ENCODE results near the gene DPYSL4. TPM values are rescaled to one million over a fixed set of nuclear protein-coding genes. Genes with fewer than 3 reads are reported as not detected.

Gene DPYSL4
- total and polyA plus RNA-seq, 12 donors, result 0.42 to 7.6 (median 3.2) TPM

DNA sequence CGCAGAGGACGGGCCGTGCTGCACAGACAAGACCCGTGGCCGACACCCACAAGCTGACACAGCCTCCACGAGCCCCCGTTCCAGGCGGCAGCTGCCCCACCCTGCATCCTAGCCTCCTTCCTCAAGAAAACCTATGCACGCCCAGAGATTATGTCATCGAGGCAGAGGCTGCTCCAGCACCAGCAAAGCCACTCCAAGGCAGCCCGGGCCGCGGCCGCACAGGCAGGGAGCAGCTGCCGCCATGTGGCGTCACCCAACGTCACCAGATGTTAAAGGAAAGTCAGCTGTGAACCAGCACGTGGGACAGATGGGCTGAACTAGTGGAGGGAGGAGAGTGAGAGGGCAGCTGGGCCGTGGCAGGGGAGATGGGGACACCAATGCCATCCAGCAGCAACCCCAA, 61.2 kb downstream of the DPYSL4 start:
- Histone ChIP-seq H3K9me3 (replicated peaks in 1 of 3) (no peaks in the 10 kb centered on the region), H3K27ac (no peak overlapping the region), H3K27me3 (no peaks in the 10 kb centered on the region), H3K36me3 (replicated peaks in 1 of 2) (no peaks in the 10 kb centered on the region), H3K4me1 (replicated peaks in 1 of 2) (no peaks in the 10 kb centered on the region), H3K4me3 (no peak overlapping the region)
- intact Hi-C loops (cut with DNase I), result no loop called here
- no peak for DNase-seq
- WGBS, 4 donors, result 84 to 87% (median 86%) methylated on average over 11 to 19 of the region's 19 CpGs
- TF ChIP-seq, protein P1, sequence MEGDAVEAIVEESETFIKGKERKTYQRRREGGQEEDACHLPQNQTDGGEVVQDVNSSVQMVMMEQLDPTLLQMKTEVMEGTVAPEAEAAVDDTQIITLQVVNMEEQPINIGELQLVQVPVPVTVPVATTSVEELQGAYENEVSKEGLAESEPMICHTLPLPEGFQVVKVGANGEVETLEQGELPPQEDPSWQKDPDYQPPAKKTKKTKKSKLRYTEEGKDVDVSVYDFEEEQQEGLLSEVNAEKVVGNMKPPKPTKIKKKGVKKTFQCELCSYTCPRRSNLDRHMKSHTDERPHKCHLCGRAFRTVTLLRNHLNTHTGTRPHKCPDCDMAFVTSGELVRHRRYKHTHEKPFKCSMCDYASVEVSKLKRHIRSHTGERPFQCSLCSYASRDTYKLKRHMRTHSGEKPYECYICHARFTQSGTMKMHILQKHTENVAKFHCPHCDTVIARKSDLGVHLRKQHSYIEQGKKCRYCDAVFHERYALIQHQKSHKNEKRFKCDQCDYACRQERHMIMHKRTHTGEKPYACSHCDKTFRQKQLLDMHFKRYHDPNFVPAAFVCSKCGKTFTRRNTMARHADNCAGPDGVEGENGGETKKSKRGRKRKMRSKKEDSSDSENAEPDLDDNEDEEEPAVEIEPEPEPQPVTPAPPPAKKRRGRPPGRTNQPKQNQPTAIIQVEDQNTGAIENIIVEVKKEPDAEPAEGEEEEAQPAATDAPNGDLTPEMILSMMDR (IDR thresholded peaks at IDR 0.05), result no peak
- no peak for TF ChIP-seq POLR2A (IDR thresholded peaks at IDR 0.05)

DNA sequence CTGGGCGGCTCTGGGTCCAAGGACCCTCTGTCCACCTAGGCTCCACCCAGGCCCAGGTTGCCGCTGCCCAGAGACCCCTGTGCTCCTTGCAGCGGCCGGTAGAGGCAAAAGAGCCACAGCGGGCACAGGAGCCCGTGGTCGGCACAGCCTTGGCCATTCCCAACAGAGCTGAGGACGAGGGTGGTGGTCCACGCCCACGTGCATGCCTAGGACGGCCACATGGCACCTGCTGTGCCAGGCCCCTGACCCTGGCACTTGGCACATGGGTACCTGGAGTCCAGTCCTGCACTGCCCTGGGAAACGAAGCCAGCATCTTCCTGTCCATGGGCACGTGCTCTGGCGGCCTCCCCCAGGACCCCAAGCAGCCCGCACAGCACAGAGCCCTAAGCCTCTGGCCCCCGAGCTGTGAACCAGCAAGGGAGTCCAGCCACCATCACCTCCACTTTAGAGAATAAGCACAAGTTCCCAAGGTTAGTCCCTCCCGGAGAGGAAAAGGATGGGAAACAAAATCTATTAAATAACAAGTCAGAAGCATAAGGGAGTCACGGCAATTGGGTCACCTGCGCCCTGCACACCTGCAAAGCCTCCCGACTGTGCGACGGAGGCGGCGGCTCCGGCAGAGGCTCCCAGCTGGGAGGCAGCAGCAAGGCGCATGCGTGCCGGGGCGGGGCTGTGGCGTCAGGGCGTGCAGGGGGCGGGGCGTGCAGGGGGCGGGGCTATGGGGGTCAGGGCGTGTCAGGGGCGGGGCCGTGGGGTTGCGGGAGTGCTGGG, 61.9 kb downstream of the DPYSL4 start:
- peak in 5 of 7 donors; percentile 48 to 60 (median 52) for DNase-seq
- Histone ChIP-seq H3K36me3 (replicated peaks in 1 of 2) (no peaks in the 10 kb centered on the region), H3K27ac (no peak overlapping the region), H3K9me3 (replicated peaks in 1 of 3) (no peaks in the 10 kb centered on the region), H3K4me1 (replicated peaks in 1 of 2) (no peaks in the 10 kb centered on the region), H3K4me3 (no peak overlapping the region), H3K27me3 (no peaks in the 10 kb centered on the region)
- intact Hi-C loops (cut with DNase I), result no loop called here
- no peak for TF ChIP-seq POLR2A (IDR thresholded peaks at IDR 0.05)
- WGBS, 4 donors, result 54 to 79% (median 59%) methylated on average over 22 to 38 of the region's 38 CpGs

GRCh38 chr10:132249226-132249724, 62.5 kb downstream of the DPYSL4 start:
- Histone ChIP-seq H3K9me3 (replicated peaks in 1 of 3) (no peaks in the 10 kb centered on the region), H3K27me3 (no peaks in the 10 kb centered on the region), H3K4me3 (no peak overlapping the region), H3K36me3 (replicated peaks in 1 of 2) (no peaks in the 10 kb centered on the region), H3K27ac (no peak overlapping the region), H3K4me1 (replicated peaks in 1 of 2) (no peaks in the 10 kb centered on the region)
- WGBS, 4 donors, result 50 to 86% (median 81%) methylated on average over 1 to 11 of the region's 11 CpGs
- intact Hi-C loops (cut with DNase I), result no loop called here
- no peak for DNase-seq
- TF ChIP-seq POLR2A (IDR thresholded peaks at IDR 0.05), result no peak
- TF ChIP-seq, protein P1 (IDR thresholded peaks at IDR 0.05), result no peak

- Histone ChIP-seq H3K36me3 (replicated peaks in 1 of 2) (no peaks in the 10 kb centered on the region), H3K27me3 (no peaks in the 10 kb centered on the region), H3K9me3 (replicated peaks in 1 of 3) (no peaks in the 10 kb centered on the region), H3K4me3 (no peak overlapping the region), H3K27ac (no peak overlapping the region), H3K4me1 (replicated peaks in 1 of 2) (no peaks in the 10 kb centered on the region)
- 73 to 85% (median 79%) methylated on average over 10 to 17 of the region's 17 CpGs for WGBS, 4 donors
- no peak for DNase-seq
- TF ChIP-seq, protein P1 (IDR thresholded peaks at IDR 0.05), result no peak
- no peak for TF ChIP-seq POLR2A (IDR thresholded peaks at IDR 0.05)
- intact Hi-C loops (cut with DNase I), result no loop called here
Observed at GRCh38 chr10:132249824-132250375, 63.2 kb downstream of the DPYSL4 start.

Data from adrenal gland (tissue), 12 donors.